Measurements from ENCODE around the gene OR4C46.
"Not testable (repeated sequence)": the region's sequence is repeated elsewhere in the genome, so short reads cannot be mapped to it uniquely, and the experiment has no call there.

The OR4C46 gene

GRCh38 chr11:54603898-54604297, at the start of gene OR4C46:
TSS of gene OR4C46 (minus strand) at chr11:54603998. CDS start at chr11:54603998, 0 bp downstream.
- no peak for DNase-seq

- DNase-seq, result not testable (repeated sequence)
These were observed 41.8 kb upstream of the OR4C46 start for GRCh38 chr11:54645606-54646005.

GRCh38 chr11:54561439-54561838, 42.4 kb downstream of the OR4C46 start:
- DNase-seq, result not testable (repeated sequence)

- DNase-seq, result no peak
These were observed 44.9 kb downstream of the OR4C46 start for GRCh38 chr11:54558919-54559318.

- DNase-seq, result no peak
These were observed 45.4 kb downstream of the OR4C46 start for GRCh38 chr11:54558407-54558806.
